Vagina (tissue), 2 donors: ENCODE measurements around the gene PLAC1. TPM values are rescaled to one million over a fixed set of nuclear protein-coding genes. Genes with fewer than 3 reads are reported as not detected.

ENCODE experiments used
- DNase-seq, 2 donors: peaks; one replicate each; pipeline ENCODE4 v3.0.0-alpha.2; 2017; ENCODE audit errors: extremely low spot score in 2 of 2
- H3K27ac ChIP-seq: fragments of 200-600 bp; sonication (generic); one replicate; pipeline ENCODE4 v1.5.1; 2019
- H3K27me3 ChIP-seq: fragments of 200-600 bp; sonication (generic); one replicate; pipeline ENCODE4 v1.5.1; 2019
- H3K36me3 ChIP-seq, 2 donors: fragments of 200-600 bp; sonication (generic); one replicate each; pipeline ENCODE4 v1.5.1; 2017 to 2019
- H3K4me1 ChIP-seq: fragments of 200-600 bp; sonication (generic); one replicate; pipeline ENCODE4 v1.5.1; 2019
- H3K4me3 ChIP-seq, 2 donors: fragments of 200-600 bp; sonication (generic); 1 replicate in 1 of 2; 2 replicates in 1 of 2; pipeline ENCODE4 v1.5.1; 2016 to 2019
- H3K9me3 ChIP-seq: fragments of 200-600 bp; sonication (generic); one replicate; pipeline ENCODE4 v1.5.1; 2019
- CTCF ChIP-seq, 3 experiments: fragments of 450-650 bp in 2 of 3; fragments of 200-600 bp in 1 of 3; sonication (generic) in 1 of 3; IDR thresholded peaks; one replicate each; pipeline ENCODE4 v1.5.1; 2017 to 2019; ENCODE audit warnings: antibody characterized with exemption in 3 of 3, mild to moderate bottlenecking in 2 of 3, moderate library complexity in 2 of 3
- POLR2A ChIP-seq, 2 donors: fragments of 450-650 bp; IDR thresholded peaks; one replicate each; pipeline ENCODE4 v1.6.1; 2017; ENCODE audit warnings: antibody characterized with exemption in 2 of 2, mild to moderate bottlenecking in 2 of 2, moderate library complexity in 2 of 2
- POLR2AphosphoS5 ChIP-seq, 2 donors: sonication (generic); formaldehyde crosslinking; IDR thresholded peaks; one replicate each; pipeline ENCODE4 v1.9.0; 2017; ENCODE audit warnings: antibody characterized with exemption in 2 of 2, mild to moderate bottlenecking in 2 of 2, low read depth in 1 of 2; ENCODE audit not compliant: insufficient read depth in 1 of 2
- intact Hi-C: fragments of 100-400 bp; cut with DNase I; formaldehyde crosslinking; loops from one replicate; pipeline ENCODE4 v1.15.1; 2023
- total RNA-seq: library from RNA; depleted of rRNA; stranded (reverse); fragments of >200 nt; gene quantifications from one replicate; pipeline ENCODE4 v1.2.3, GENCODE V29; 2016

PLAC1 gene
- total RNA-seq, 1 donor from 2014 or later: not detected

DNA sequence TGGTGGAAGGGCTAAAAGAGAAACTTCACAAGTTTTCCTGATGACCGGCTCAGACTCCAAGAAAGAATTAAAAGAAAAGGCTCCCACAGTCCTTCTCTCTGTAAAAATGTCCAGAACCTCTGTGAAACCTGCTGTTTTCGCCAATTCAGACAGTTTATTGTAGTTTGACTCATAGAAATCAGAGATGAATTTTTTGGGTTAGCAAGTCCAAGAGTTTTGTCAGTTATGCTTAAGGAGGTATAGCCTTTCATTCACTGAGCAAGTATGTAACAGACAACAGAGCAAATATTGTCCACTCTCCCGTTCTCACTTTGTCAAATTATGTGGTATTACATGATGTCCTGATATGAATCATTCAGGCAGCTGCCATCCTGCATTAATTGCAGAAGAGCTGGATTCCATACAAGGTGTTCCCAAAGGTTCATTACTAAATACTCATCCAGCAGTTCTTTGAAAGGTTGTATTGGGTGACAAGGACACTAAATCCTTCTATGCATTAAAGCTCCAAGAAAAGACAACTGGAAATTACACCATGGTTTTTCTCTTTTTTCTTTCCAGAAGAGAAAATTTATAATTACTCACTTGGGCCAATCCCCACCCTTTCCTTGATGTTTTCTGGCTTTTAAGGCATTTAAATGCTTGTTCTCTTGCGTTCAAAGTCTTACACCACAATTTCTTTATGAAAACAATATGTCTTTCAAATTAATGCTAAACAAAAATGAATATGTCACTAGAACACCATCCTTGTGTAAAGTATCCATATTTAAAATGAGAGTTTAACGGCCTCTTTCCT lies 30.0 kb upstream of the PLAC1 start:
- TF ChIP-seq CTCF (IDR thresholded peaks at IDR 0.05) (no peak), POLR2A (IDR thresholded peaks at IDR 0.05) (no peak), POLR2AphosphoS5 (IDR thresholded peaks at IDR 0.05; ENCODE audit: insufficient read depth in 1 of 2, low read depth in 1 of 2) (no peak)
- Histone ChIP-seq H3K9me3 (no peaks in the 10 kb centered on the region), H3K4me1 (no peaks in the 10 kb centered on the region), H3K4me3 (no peak overlapping the region), H3K27ac (no peak overlapping the region), H3K36me3 (no peaks in the 10 kb centered on the region), H3K27me3 (no peaks in the 10 kb centered on the region)
- intact Hi-C loops: no loop called here
- no peak for DNase-seq

- no peak for DNase-seq
- Histone ChIP-seq H3K4me3 (no peak overlapping the region), H3K27me3 (no peaks in the 10 kb centered on the region), H3K4me1 (no peaks in the 10 kb centered on the region), H3K36me3 (no peaks in the 10 kb centered on the region), H3K27ac (no peak overlapping the region), H3K9me3 (no peaks in the 10 kb centered on the region)
- TF ChIP-seq POLR2AphosphoS5 (IDR thresholded peaks at IDR 0.05; ENCODE audit: insufficient read depth in 1 of 2, low read depth in 1 of 2) (no peak), CTCF (IDR thresholded peaks at IDR 0.05) (no peak), POLR2A (IDR thresholded peaks at IDR 0.05) (no peak)
- intact Hi-C loops: no loop called here
These were observed 27.4 kb upstream of the PLAC1 start for GRCh38 chrX:134685668-134686067.

DNA sequence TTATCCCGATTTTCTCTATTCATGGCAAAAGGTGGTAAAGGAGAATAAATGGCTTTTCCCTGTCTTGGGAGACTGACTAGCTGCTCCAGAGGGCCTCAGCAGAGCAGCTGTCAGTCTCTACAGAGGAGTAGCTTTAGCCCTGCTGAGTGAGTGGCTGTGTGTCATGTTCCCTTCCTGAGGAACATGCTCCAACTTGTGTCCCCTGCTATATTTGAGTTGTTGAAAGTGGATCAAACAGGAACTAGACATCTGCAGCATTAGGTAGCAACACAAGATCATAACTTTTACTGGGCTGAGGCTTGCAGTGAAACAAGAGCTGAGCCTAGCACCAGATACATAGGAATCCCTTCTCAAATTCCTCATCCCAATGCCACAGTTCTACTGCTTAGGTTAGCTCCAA lies 26.7 kb upstream of the PLAC1 start:
- intact Hi-C loops: no loop called here
- Histone ChIP-seq H3K27me3 (no peaks in the 10 kb centered on the region), H3K9me3 (no peaks in the 10 kb centered on the region)

DNA sequence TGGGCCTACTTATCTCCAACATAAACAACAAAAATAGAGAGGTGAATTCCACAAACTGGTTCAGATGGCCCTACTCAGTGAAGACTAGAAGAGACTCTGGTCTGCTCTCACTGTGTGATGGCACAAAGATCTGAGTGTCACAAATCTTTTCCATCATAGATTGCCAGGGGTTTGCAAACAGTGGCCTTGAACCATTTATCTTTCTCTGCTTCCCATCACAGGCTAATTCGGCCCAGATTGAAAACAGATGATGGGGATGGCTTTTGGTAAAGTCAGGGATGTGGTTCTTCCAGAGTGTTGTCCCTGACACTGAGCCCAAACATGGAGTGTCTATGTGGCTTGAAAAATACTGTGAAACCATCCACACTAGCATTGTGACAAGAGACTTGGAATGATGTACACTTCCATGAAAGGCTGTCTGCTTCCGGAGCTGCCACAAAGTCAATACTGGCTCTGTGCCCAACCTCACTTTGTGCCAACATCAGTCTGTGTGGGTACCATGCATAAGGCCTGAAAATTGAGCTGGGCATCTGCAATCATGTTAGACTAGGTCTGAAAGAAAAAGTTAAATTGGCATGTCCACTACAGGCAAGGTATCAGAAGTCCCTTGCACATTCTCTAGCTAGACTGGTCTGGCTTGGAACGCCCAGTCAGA lies 25.2 kb upstream of the PLAC1 start:
- no peaks in the 10 kb centered on the region for H3K36me3 ChIP-seq
- H3K27ac ChIP-seq: no peak overlapping the region
- H3K4me3 ChIP-seq: no peak overlapping the region
- H3K27me3 ChIP-seq: no peaks in the 10 kb centered on the region
- TF ChIP-seq POLR2A (IDR thresholded peaks at IDR 0.05): no peak
- no peak for TF ChIP-seq CTCF (IDR thresholded peaks at IDR 0.05)
- no peak for TF ChIP-seq POLR2AphosphoS5 (IDR thresholded peaks at IDR 0.05; ENCODE audit: insufficient read depth in 1 of 2, low read depth in 1 of 2)
- H3K9me3 ChIP-seq: no peaks in the 10 kb centered on the region
- intact Hi-C loops: no loop called here
- no peaks in the 10 kb centered on the region for H3K4me1 ChIP-seq
- DNase-seq: no peak

More for the DNA sequence above, 26.7 kb upstream of the PLAC1 start:
- H3K4me1 ChIP-seq: no peaks in the 10 kb centered on the region
- no peak overlapping the region for H3K27ac ChIP-seq
- H3K36me3 ChIP-seq: no peaks in the 10 kb centered on the region
- TF ChIP-seq POLR2A (IDR thresholded peaks at IDR 0.05) (no peak), POLR2AphosphoS5 (IDR thresholded peaks at IDR 0.05; ENCODE audit: insufficient read depth in 1 of 2, low read depth in 1 of 2) (no peak), CTCF (IDR thresholded peaks at IDR 0.05) (no peak)
- H3K4me3 ChIP-seq: no peak overlapping the region
- DNase-seq: no peak

DNA sequence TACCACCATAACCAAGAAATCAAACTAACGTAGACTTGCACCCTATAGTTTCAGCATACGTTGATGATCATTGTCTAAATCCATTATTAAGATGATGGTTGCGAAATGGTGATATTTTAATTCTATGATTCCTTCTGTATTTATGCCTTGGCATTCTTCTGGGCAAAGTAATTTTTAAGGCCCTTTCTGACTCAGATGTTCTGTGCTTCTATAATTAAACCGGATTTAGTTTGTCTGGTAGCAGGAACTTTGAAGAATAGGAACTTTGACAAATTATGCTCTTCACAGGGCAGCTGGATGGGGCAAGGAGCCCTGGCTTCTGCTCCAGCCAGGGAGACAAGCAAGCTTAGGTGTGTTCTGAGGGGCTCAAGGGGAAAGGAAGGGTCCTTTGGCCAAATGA lies 23.8 kb upstream of the PLAC1 start:
- intact Hi-C loops: no loop called here

More for the DNA sequence above, 23.8 kb upstream of the PLAC1 start:
- TF ChIP-seq CTCF (IDR thresholded peaks at IDR 0.05) (no peak), POLR2AphosphoS5 (IDR thresholded peaks at IDR 0.05; ENCODE audit: insufficient read depth in 1 of 2, low read depth in 1 of 2) (no peak), POLR2A (IDR thresholded peaks at IDR 0.05) (no peak)
- Histone ChIP-seq H3K36me3 (no peaks in the 10 kb centered on the region), H3K27ac (no peak overlapping the region), H3K4me1 (no peaks in the 10 kb centered on the region), H3K27me3 (no peaks in the 10 kb centered on the region), H3K9me3 (no peaks in the 10 kb centered on the region), H3K4me3 (no peak overlapping the region)
- DNase-seq: no peak
